NCI-H748 (cell line): ENCODE results near the gene SLC2A9.

ENCODE experiments used
- DNase-seq: peaks from one replicate; lab custom pipeline; 2025; ENCODE audit not compliant: unreplicated experiment; lab: John Stamatoyannopoulos, UW

SLC2A9 gene

GRCh38 chr4:10021653-10022023, 341 bp upstream of the SLC2A9 start:
- no peak for DNase-seq

GRCh38 chr4:10020106-10020505, 1.2 kb downstream of the SLC2A9 start:
- no peak for DNase-seq

GRCh38 chr4:10019521-10020051, 1.7 kb downstream of the SLC2A9 start:
- no peak for DNase-seq

- DNase-seq = peak; percentile 78
Observed at GRCh38 chr4:10018818-10019461, 2.4 kb downstream of the SLC2A9 start.

GRCh38 chr4:10017037-10017893, 4.0 kb downstream of the SLC2A9 start:
- DNase-seq = no peak

- DNase-seq = no peak
Observed at GRCh38 chr4:10016169-10016568, 5.1 kb downstream of the SLC2A9 start.

GRCh38 chr4:10015140-10015753, 6.0 kb downstream of the SLC2A9 start:
- peak; percentile 70 for DNase-seq

GRCh38 chr4:10013722-10014121, 7.6 kb downstream of the SLC2A9 start:
- peak; percentile 34 for DNase-seq

- DNase-seq = peak; percentile 5
Observed at GRCh38 chr4:10011885-10012284, 9.4 kb downstream of the SLC2A9 start.

- no peak for DNase-seq
Observed at GRCh38 chr4:10011277-10011676, 10.0 kb downstream of the SLC2A9 start.

- no peak for DNase-seq
Observed at GRCh38 chr4:10009861-10010500, 11.3 kb downstream of the SLC2A9 start.

GRCh38 chr4:10008609-10009005, 12.7 kb downstream of the SLC2A9 start:
- DNase-seq = no peak

- DNase-seq = peak; percentile 31
Observed at GRCh38 chr4:10007793-10008608, 13.3 kb downstream of the SLC2A9 start.

GRCh38 chr4:10007436-10007740, 13.9 kb downstream of the SLC2A9 start:
- no peak for DNase-seq

- no peak for DNase-seq
Observed at GRCh38 chr4:10006601-10007435, 14.5 kb downstream of the SLC2A9 start.

- peak; percentile 1 for DNase-seq
Observed at GRCh38 chr4:10006231-10006600, 15.1 kb downstream of the SLC2A9 start.

- DNase-seq = no peak
Observed at GRCh38 chr4:10005632-10006031, 15.7 kb downstream of the SLC2A9 start.

GRCh38 chr4:10003666-10004065, 17.6 kb downstream of the SLC2A9 start:
- DNase-seq = no peak

GRCh38 chr4:10002278-10002677, 19.0 kb downstream of the SLC2A9 start:
- no peak for DNase-seq

- DNase-seq = no peak
Observed at GRCh38 chr4:10001757-10002156, 19.5 kb downstream of the SLC2A9 start.
